GM18517 (cell line): ENCODE measurements around the gene LYPD3.

ENCODE experiments used
- ATAC-seq: cut with Tn5 transposase; IDR thresholded peaks from one replicate; pipeline ENCODE4 v1.9.1; 2021; ENCODE audit warnings: mild to moderate bottlenecking, moderate library complexity; ENCODE audit not compliant: unreplicated experiment

Gene LYPD3

GRCh38 chr19:43486412-43486811 lies 21.0 kb upstream of the LYPD3 start:
- ATAC-seq = no peak

- ATAC-seq = no peak
Measured at GRCh38 chr19:43485951-43486350, 20.5 kb upstream of the LYPD3 start.

- no peak for ATAC-seq
Measured at GRCh38 chr19:43483281-43483680, 17.9 kb upstream of the LYPD3 start.

GRCh38 chr19:43482193-43482592 lies 16.8 kb upstream of the LYPD3 start:
- ATAC-seq = no peak

- no peak for ATAC-seq
Measured at GRCh38 chr19:43481701-43482100, 16.3 kb upstream of the LYPD3 start.

GRCh38 chr19:43480574-43480973 lies 15.2 kb upstream of the LYPD3 start:
- no peak for ATAC-seq

- ATAC-seq = no peak
Measured at GRCh38 chr19:43479961-43480561, 14.7 kb upstream of the LYPD3 start.

- no peak for ATAC-seq
Measured at GRCh38 chr19:43479226-43479625, 13.8 kb upstream of the LYPD3 start.

GRCh38 chr19:43478323-43478722 lies 12.9 kb upstream of the LYPD3 start:
- ATAC-seq = no peak

- no peak for ATAC-seq
Measured at GRCh38 chr19:43476606-43477005, 11.2 kb upstream of the LYPD3 start.

GRCh38 chr19:43474986-43475705 lies 9.7 kb upstream of the LYPD3 start:
- ATAC-seq = peak; percentile 53

GRCh38 chr19:43474487-43474886 lies 9.1 kb upstream of the LYPD3 start:
- no peak for ATAC-seq

GRCh38 chr19:43471091-43471490 lies 5.7 kb upstream of the LYPD3 start:
- no peak for ATAC-seq

GRCh38 chr19:43470288-43470687 lies 4.9 kb upstream of the LYPD3 start:
- no peak for ATAC-seq

- ATAC-seq = no peak
Measured at GRCh38 chr19:43469160-43469480, 3.7 kb upstream of the LYPD3 start.

GRCh38 chr19:43468354-43469159 lies 3.1 kb upstream of the LYPD3 start:
- no peak for ATAC-seq

- ATAC-seq = no peak
Measured at GRCh38 chr19:43467730-43468129, 2.3 kb upstream of the LYPD3 start.

- ATAC-seq = no peak
Measured at GRCh38 chr19:43467276-43467675, 1.9 kb upstream of the LYPD3 start.

- no peak for ATAC-seq
Measured at GRCh38 chr19:43466793-43467192, 1.4 kb upstream of the LYPD3 start.

- ATAC-seq = peak; percentile 42
Measured at GRCh38 chr19:43464134-43464775, 1.2 kb downstream of the LYPD3 start.

- ATAC-seq = peak; percentile 71
Measured at GRCh38 chr19:43463381-43464133, 1.9 kb downstream of the LYPD3 start.
